PC-9 (cell line): Measurements from ENCODE around the gene SPRED2. TPM values are rescaled to one million over a fixed set of nuclear protein-coding genes. Genes with fewer than 3 reads are reported as not detected.

Experiments used
- BruUV-seq: library from RNA; stranded (reverse); fragments of 400-500 nt; replicated peaks from 2 replicates; lab custom pipeline; 2021; lab: Mats Ljungman, UMichigan
- CTCF ChIA-PET: fragments of 300-600 bp; sonication (Branson Sonifier 250); formaldehyde crosslinking; loops from one replicate; lab custom pipeline; 2022; ENCODE audit warnings: antibody characterized with exemption; lab: Charles Lee
- POLR2A ChIA-PET: fragments of 300-600 bp; sonication (Branson Sonifier 250); formaldehyde crosslinking; loops from one replicate; lab custom pipeline; 2022; ENCODE audit warnings: antibody characterized with exemption; ENCODE audit not compliant: unreplicated experiment; lab: Charles Lee
- DNase-seq, 2 experiments: peaks; one replicate each; pipeline versions ENCODE4 v3.0.0 to v3.0.0-alpha.2; 2015 to 2022; ENCODE audit warnings: mixed read lengths in 1 of 2
- H2AFZ ChIP-seq: fragments of 200-600 bp; sonication (generic); 2 replicates; pipeline ENCODE4 v1.8.1; 2017; ENCODE audit warnings: antibody characterized with exemption
- H3F3A ChIP-seq: fragments of 200-600 bp; sonication (generic); 2 replicates; pipeline ENCODE4 v1.8.1; 2017; ENCODE audit warnings: antibody characterized with exemption, mild to moderate bottlenecking, low read depth; ENCODE audit not compliant: insufficient read depth
- H3K27ac ChIP-seq: fragments of 200-600 bp; sonication (generic); 2 replicates; pipeline ENCODE4 v1.6.1; 2016; ENCODE audit warnings: mixed run types
- H3K27me3 ChIP-seq: fragments of 200-600 bp; sonication (generic); 2 replicates; pipeline ENCODE4 v1.6.1; 2016; ENCODE audit warnings: low read depth, mixed run types; ENCODE audit not compliant: insufficient read depth
- H3K36me3 ChIP-seq: fragments of 200-600 bp; sonication (generic); 2 replicates; pipeline ENCODE4 v1.6.1; 2016; ENCODE audit warnings: low read depth, mixed run types
- H3K4me1 ChIP-seq: fragments of 200-600 bp; sonication (generic); replicated peaks from 2 replicates; pipeline ENCODE4 v1.6.1; 2016; ENCODE audit warnings: mixed run types; ENCODE audit not compliant: insufficient read depth
- H3K4me2 ChIP-seq: fragments of 200-600 bp; sonication (generic); 2 replicates; pipeline ENCODE4 v1.6.1; 2017; ENCODE audit warnings: mixed run types
- H3K4me3 ChIP-seq: fragments of 200-600 bp; sonication (generic); 2 replicates; pipeline ENCODE4 v1.6.1; 2016; ENCODE audit warnings: mixed run types
- H3K79me2 ChIP-seq: fragments of 200-600 bp; sonication (generic); 2 replicates; pipeline ENCODE4 v1.6.1; 2017; ENCODE audit warnings: low read depth, mixed run types
- H3K9me2 ChIP-seq: fragments of 200-600 bp; sonication (generic); 2 replicates; pipeline ENCODE4 v1.8.1; 2017; ENCODE audit warnings: mild to moderate bottlenecking; ENCODE audit not compliant: insufficient read depth
- H3K9me3 ChIP-seq: fragments of 200-600 bp; sonication (generic); 2 replicates; pipeline ENCODE4 v1.8.1; 2016; ENCODE audit warnings: low read depth; ENCODE audit not compliant: insufficient read depth
- H4K20me1 ChIP-seq: fragments of 200-600 bp; sonication (generic); 2 replicates; pipeline ENCODE4 v1.8.1; 2017; ENCODE audit not compliant: insufficient read depth
- EZH2 ChIP-seq: fragments of 200-600 bp; sonication (generic); IDR thresholded peaks from 2 replicates; pipeline ENCODE4 v1.8.0; 2017; ENCODE audit warnings: antibody characterized with exemption, low read depth
- intact Hi-C: fragments of 100-400 bp; cut with micrococcal nuclease; formaldehyde crosslinking; loops from one replicate; pipeline ENCODE4 v1.10.0; 2022; ENCODE audit not compliant: unreplicated experiment
- total RNA-seq: library from RNA; stranded (reverse); gene quantifications from 2 replicates; pipeline ENCODE4 v1.2.3, GENCODE V29; 2021
- TF ChIP-seq, protein P1 (sequence below): fragments of 200-600 bp; sonication (generic); conservative IDR thresholded peaks from 2 replicates; pipeline ENCODE4 v1.6.1; 2017; ENCODE audit warnings: mixed run types, antibody characterized with exemption, mild to moderate bottlenecking, moderate library complexity

Gene SPRED2
- total RNA-seq, 1 experiment from 2014 or later, result 33.6 TPM

- intact Hi-C loops, result no loop called here
- Histone ChIP-seq H3K4me1 (peaks cover 38% of the 10 kb centered on the region), H3K27me3 (no peaks in the 10 kb centered on the region), H3F3A (peaks cover 27% of the 10 kb centered on the region; the same call in 1 of the 2 replicates), H3K9me3 (no peaks in the 10 kb centered on the region), H3K36me3 (no peaks in the 10 kb centered on the region), H3K27ac (no peak overlapping the region), H3K4me3 (no peak overlapping the region), H4K20me1 (peaks cover 6% of the 10 kb centered on the region), H3K9me2 (no peaks in the 10 kb centered on the region), H3K79me2 (peaks cover 99% of the 10 kb centered on the region), H3K4me2 (no peak overlapping the region), H2AFZ (no peak overlapping the region)
- TF ChIP-seq, protein P1, sequence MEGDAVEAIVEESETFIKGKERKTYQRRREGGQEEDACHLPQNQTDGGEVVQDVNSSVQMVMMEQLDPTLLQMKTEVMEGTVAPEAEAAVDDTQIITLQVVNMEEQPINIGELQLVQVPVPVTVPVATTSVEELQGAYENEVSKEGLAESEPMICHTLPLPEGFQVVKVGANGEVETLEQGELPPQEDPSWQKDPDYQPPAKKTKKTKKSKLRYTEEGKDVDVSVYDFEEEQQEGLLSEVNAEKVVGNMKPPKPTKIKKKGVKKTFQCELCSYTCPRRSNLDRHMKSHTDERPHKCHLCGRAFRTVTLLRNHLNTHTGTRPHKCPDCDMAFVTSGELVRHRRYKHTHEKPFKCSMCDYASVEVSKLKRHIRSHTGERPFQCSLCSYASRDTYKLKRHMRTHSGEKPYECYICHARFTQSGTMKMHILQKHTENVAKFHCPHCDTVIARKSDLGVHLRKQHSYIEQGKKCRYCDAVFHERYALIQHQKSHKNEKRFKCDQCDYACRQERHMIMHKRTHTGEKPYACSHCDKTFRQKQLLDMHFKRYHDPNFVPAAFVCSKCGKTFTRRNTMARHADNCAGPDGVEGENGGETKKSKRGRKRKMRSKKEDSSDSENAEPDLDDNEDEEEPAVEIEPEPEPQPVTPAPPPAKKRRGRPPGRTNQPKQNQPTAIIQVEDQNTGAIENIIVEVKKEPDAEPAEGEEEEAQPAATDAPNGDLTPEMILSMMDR, result no peak
- TF ChIP-seq EZH2, result no peak
- no TSS peak for BruUV-seq
- no peak for DNase-seq
- ChIA-PET CTCF (no interaction called here), POLR2A (no interaction called here)
These were observed 39.8 kb downstream of the SPRED2 start for GRCh38 chr2:65392609-65393008.

- H3K36me3 ChIP-seq, result no peaks in the 10 kb centered on the region
- H3K27ac ChIP-seq, result no peak overlapping the region
- peaks cover 97% of the 10 kb centered on the region for H3K79me2 ChIP-seq
- TF ChIP-seq EZH2, result no peak
- H3F3A ChIP-seq, result peaks cover 12% of the 10 kb centered on the region; the same call in 1 of the 2 replicates
- no peak overlapping the region for H3K4me3 ChIP-seq
- intact Hi-C loops, result no loop called here
- H4K20me1 ChIP-seq, result peaks cover 6% of the 10 kb centered on the region
- no peak overlapping the region for H2AFZ ChIP-seq
- no peak overlapping the region for H3K4me2 ChIP-seq
- ChIA-PET POLR2A (no interaction called here), CTCF (no interaction called here)
- BruUV-seq, result no TSS peak
- H3K9me2 ChIP-seq, result no peaks in the 10 kb centered on the region
- H3K27me3 ChIP-seq, result no peaks in the 10 kb centered on the region
- DNase-seq, result no peak
- H3K9me3 ChIP-seq, result no peaks in the 10 kb centered on the region
- H3K4me1 ChIP-seq, result peaks cover 24% of the 10 kb centered on the region; the same call in 1 of the 2 replicates
These were observed 42.3 kb downstream of the SPRED2 start for GRCh38 chr2:65390134-65390533.

- ChIA-PET POLR2A (interaction anchor here (0.6 kb wide), 1 partner anchor 188 kb away, joined by 4 read pairs; no protein-coding TSS in a partner anchor), CTCF (no interaction called here)
- TF ChIP-seq, protein P1, result no peak
- TF ChIP-seq EZH2, result no peak
- Histone ChIP-seq H3K4me2 (no peak overlapping the region), H3K4me3 (no peak overlapping the region), H3F3A (peaks cover 12% of the 10 kb centered on the region; the same call in 1 of the 2 replicates), H3K36me3 (no peaks in the 10 kb centered on the region), H3K9me3 (no peaks in the 10 kb centered on the region), H3K9me2 (no peaks in the 10 kb centered on the region), H2AFZ (no peak overlapping the region), H3K27me3 (no peaks in the 10 kb centered on the region), H3K79me2 (peaks cover 97% of the 10 kb centered on the region), H3K27ac (no peak overlapping the region), H4K20me1 (peaks cover 6% of the 10 kb centered on the region), H3K4me1 (peaks cover 31% of the 10 kb centered on the region)
- DNase-seq, result no peak
- BruUV-seq, result no TSS peak
- intact Hi-C loops, result no loop called here
These were observed 42.9 kb downstream of the SPRED2 start for GRCh38 chr2:65389476-65389875.
